HTR-8/SVneo (cell line): ENCODE data around the gene ZNF786.
"Not testable (repeated sequence)": the region's sequence is repeated elsewhere in the genome, so short reads cannot be mapped to it uniquely, and the experiment has no call there.

Experiments used
- DNase-seq: peaks from one replicate; pipeline ENCODE4 v3.0.0; 2011; ENCODE audit warnings: low spot score, mixed read lengths; ENCODE audit not compliant: insufficient read length
- FAIRE-seq: peaks from 2 replicates; lab custom pipeline; 2011; peaks lifted over from hg19 to GRCh38; lab: Jason Lieb, UNC

Gene ZNF786

GRCh38 chr7:149090397-149091195 lies at the start of gene ZNF786:
ZNF786 (minus strand) TSS chr7:149090718; CDS start chr7:149090640, 78 bp downstream.
- DNase-seq (peak; percentile 86), FAIRE-seq (peak; percentile 74)

DNA sequence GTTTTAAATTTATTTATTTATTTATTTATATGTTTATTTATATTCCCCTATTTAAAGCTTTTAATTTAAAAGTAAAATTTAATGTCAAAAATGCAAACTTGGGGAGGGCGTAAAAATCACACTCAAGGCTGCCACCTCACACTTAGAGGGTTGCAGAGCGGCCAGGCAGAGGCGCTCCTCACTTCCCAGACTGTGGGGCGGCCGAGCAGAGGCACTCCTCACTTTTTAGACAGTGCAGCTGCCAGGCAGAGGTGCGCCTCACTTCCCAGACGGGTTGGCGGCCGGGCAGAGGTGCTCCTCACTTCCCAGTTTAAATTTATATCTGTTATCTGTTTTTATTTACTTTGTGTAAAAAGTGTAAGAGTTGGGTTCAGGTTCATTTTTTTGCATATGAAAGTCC lies 45.6 kb upstream of the ZNF786 start:
- DNase-seq (no peak), FAIRE-seq (no peak)

- DNase-seq = no peak
- FAIRE-seq = no peak
Measured at GRCh38 chr7:149133028-149133710, 42.7 kb upstream of the ZNF786 start.

GRCh38 chr7:149130572-149131198 lies 40.2 kb upstream of the ZNF786 start:
- no peak for DNase-seq

DNA sequence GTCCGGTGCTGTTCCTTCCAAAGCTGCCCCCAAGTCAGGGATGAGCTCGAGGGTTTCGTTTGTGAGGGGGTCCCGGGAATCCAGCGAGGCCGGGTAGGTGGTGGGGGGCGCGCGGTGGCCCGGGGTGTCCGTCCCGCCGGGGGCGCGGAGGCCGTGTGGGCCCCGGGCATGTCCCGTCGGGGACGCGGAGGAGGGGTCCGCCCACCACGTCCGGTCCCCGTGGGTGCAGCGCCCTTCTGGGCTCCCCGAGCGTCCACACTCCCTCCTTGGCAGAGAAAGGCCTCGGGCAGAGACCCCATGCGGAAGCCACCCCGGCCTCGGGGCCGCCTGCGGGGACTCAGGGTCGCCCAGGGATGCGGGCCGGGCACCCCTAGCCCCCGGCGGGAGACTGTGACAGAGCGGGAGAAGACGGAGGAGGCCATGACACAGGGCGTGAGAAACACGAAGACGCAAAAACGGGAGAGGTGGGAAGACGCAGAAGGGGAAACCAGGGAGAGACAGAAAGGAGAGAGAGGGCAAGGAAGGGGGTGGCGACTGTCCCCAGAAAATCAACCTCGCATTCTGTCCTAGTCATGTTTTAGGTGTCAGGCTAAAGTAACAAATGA lies 36.2 kb upstream of the ZNF786 start:
- no peak for FAIRE-seq
- DNase-seq = peak; percentile 51

More at GRCh38 chr7:149130572-149131198, 40.2 kb upstream of the ZNF786 start:
- FAIRE-seq = no peak

GRCh38 chr7:149125863-149126661 lies 35.5 kb upstream of the ZNF786 start, which contains the start of gene ZNF425:
ZNF425 (minus strand) TSS chr7:149126324; CDS start chr7:149126213, 111 bp downstream.
- peak; percentile 87 for DNase-seq
- no peak for FAIRE-seq

DNA sequence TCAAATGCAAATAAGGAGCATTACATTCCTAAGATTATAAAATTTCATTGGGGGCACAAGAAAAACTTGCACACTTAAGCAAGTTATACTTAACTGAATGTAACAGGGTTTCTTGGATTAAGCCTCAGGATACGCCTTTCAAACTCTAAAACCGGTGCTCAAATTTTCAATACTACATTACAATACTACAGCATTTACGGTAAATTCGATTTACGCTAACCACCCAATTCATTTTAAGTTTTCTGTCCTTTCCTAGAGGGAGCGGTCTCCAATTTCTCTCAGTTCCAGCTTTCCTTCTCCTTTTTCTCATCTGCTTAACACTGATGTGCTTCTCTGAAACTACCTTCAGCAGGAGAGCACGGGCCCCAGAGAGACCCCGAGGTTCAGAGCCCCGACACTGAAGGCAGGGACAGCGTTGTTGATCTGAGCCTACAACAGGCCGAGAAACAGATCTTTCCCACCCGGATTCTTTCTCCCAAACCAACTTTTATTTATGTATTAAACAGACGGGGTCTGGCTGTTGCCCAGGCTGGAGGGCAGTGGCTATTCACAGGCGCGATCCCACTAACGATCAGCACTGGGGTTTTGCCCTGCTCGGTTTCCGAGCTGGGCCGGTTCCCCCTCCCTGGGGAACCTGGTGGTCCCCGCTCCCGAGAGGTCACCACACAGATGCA lies 34.8 kb upstream of the ZNF786 start:
- DNase-seq (peak; percentile 14), FAIRE-seq (no peak)

DNA sequence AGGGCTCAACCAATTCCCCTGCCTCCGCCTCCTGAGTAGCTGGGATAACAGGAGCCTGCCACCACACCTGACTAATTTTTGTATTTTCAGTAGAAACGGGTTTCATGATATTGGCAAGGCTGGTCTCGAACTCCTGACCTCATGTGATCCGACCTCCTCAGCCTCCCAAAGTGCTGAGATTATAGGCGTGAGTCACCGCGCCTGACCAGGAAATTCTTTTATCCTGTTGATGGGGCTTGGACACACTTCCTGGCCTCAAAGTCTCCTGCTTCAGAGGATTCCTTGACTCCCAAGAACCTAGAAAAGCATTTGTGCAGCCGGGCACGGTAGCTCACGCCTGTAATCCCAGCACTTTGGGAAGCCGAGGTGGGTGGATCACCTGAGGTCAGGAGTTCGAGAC lies 19.5 kb upstream of the ZNF786 start:
- DNase-seq = no peak
- FAIRE-seq = no peak

DNA sequence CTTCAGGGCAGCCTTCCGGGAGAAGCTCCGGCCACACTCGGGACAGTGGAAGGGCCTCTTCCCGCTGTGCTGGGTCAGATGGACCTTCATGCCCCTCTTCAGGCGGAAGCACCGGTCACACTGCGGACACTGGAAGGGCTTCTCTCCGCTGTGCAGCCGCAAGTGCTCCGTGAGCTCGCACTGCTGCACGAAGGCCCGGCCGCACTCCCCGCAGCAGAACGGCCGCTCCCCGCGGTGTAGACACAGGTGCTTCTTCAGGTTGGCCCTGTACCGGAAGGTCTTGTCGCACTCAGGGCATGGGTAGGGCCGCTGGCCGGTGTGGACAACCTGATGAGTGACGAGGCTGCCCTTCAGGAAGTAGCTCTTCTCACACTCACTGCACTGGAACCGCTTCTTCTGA lies 14.2 kb upstream of the ZNF786 start:
- FAIRE-seq = no peak
- DNase-seq = no peak

- no peak for FAIRE-seq
- DNase-seq = no peak
Measured at GRCh38 chr7:149104214-149104613, 13.7 kb upstream of the ZNF786 start.

- DNase-seq = no peak
- no peak for FAIRE-seq
Measured at GRCh38 chr7:149103424-149103823, 12.9 kb upstream of the ZNF786 start.

- FAIRE-seq = no peak
- DNase-seq = no peak
Measured at GRCh38 chr7:149102666-149103065, 12.1 kb upstream of the ZNF786 start.

DNA sequence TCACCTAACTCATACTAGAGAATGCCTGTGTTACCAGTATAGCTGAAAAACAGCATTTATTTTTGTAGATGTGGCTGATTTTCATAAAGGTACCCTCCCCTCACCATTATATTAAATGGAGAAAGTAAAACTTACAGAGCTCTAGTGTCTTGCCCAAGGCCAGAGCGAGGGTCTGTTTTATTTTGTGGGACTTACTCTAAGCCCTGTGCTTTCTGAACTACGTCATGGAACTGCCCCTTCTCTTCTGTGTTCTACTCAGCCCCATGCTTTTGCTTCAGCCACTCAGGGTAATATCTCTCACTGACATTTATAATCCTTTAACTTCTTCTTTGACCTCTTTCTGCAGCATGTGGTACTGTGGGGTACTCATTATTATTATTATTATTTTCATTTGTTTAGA lies 10.3 kb upstream of the ZNF786 start:
- no peak for FAIRE-seq
- DNase-seq = no peak

GRCh38 chr7:149099058-149099457 lies 8.5 kb upstream of the ZNF786 start:
- FAIRE-seq = no peak

DNA sequence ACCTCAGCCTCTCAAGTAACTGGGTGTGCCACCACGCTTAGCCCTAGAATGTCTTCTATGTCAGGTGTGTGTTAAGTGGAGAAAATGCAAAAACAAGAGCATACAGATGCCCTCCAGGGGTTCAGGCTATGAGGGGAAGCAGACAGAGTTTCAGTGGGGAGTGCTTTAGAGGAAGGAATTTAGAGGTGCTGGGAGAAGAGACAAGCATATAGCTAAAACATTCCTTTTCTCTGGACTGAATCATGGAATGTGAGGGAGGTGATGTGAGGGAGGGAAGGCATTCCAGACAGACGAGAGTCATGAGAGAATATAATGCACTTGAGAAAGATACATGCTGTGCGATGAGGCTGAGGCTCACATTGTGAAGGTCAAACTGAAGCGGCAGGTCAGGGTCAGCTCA lies 6.6 kb upstream of the ZNF786 start:
- DNase-seq = no peak

More at GRCh38 chr7:149099058-149099457, 8.5 kb upstream of the ZNF786 start:
- no peak for DNase-seq

GRCh38 chr7:149093228-149093627 lies 2.7 kb upstream of the ZNF786 start:
- FAIRE-seq = no peak
- no peak for DNase-seq

More for the DNA sequence above, 6.6 kb upstream of the ZNF786 start:
- FAIRE-seq = no peak

DNA sequence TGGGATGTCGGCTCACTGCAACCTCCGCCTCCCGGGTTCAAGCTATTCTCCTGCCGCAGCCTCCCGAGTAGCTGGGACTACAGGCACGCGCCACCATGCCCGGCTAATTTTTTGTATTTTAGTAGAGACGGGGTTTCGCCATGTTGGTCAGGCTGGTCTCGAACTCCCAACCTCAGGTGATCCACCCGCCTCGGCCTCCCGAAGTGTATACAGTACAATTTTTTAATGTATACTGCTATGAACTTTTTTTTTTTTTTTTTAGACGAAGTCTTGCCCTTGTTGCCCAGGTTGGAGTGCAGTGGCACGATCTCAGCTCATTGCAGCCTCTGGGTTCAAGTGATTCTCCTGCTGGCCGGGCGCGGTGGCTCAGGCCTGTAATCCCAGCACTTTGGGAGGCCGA lies 1.7 kb upstream of the ZNF786 start:
- not testable (repeated sequence) for DNase-seq, FAIRE-seq

DNA sequence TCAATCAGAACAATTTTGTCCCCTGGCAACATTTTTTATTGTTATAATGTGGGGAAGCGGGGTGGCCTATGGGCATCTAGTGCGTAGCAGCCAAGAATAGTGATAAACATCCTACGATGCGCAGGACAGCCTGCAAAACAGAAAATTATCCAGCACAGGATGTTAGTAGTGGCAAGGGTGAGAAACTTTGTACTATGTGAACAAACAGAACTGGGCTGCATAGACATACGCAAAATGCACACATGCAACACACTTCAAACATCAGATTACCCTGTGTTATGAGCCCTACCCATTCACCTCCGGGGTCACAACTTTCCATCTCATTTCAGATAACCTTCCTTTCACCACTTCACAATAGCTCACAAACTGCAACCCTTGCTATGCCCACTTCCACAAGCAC lies 3.1 kb downstream of the ZNF786 start:
- DNase-seq (no peak), FAIRE-seq (no peak)

- DNase-seq = no peak
- FAIRE-seq = no peak
Measured at GRCh38 chr7:149085866-149086265, 4.7 kb downstream of the ZNF786 start.
